Hematopoietic multipotent progenitor cell (in vitro differentiated cells): ENCODE data around the gene PEAK3. TPM values are rescaled to one million over a fixed set of nuclear protein-coding genes. Genes with fewer than 3 reads are reported as not detected.
A peak's percentile ranks its signal among the peaks of the same experiment; 100 is the strongest.

Experiments
- DNase-seq, 3 donors: peaks; one replicate each; pipeline ENCODE4 v3.0.0-alpha.2; 2011 to 2015; ENCODE audit warnings: low read depth in 2 of 3, low spot score in 2 of 3
- total RNA-seq: library from RNA; depleted of rRNA; stranded (reverse); fragments of >200 nt; gene quantifications from one replicate; pipeline ENCODE4 v1.2.3, GENCODE V29; 2012

Gene PEAK3
- total RNA-seq, 1 donor: under 0.01 TPM

DNA sequence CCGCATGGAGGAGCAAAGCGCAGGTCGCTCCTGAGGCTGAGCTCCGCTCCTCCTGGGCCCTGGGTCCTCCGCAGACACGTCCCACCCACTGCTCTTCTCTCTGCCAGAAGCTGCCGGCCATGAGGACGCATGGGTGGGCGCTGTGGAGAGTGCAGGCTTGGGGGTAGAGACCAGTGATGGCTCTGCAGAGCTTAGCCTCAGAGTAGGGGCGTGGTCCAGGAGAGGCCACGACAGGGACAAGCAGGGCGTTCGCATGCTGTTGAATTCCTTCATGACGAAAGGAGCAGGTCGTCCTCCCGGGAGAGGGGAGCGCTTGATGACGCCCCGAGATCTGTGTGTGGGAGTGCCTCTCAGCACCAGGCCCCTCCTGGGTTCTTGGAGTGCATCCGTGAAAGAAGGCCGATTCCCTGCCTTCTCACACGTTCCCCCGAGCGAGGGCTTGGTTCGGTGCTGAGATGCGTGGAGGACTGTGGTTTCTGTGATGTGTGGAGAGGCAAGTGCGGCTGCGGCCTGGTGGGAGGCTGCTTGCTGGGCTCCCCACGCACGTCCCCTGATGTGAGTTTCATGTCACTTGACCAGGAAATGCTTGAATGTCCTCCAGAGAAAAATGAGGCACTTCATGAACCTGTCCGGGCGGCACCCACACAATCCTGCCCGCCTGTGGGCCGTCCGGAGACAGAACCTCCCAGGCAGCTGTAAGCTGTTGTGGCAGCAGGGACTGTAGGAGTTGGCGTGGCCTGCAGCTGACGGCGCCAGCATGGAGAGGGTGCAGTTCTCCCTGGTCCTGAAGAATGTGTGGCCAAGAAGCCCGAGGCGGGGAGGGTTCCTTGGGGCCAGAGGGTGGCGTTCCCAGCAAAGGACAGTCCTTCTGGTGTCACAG lies 40.9 kb downstream of the PEAK3 start:
- no peak for DNase-seq

DNA sequence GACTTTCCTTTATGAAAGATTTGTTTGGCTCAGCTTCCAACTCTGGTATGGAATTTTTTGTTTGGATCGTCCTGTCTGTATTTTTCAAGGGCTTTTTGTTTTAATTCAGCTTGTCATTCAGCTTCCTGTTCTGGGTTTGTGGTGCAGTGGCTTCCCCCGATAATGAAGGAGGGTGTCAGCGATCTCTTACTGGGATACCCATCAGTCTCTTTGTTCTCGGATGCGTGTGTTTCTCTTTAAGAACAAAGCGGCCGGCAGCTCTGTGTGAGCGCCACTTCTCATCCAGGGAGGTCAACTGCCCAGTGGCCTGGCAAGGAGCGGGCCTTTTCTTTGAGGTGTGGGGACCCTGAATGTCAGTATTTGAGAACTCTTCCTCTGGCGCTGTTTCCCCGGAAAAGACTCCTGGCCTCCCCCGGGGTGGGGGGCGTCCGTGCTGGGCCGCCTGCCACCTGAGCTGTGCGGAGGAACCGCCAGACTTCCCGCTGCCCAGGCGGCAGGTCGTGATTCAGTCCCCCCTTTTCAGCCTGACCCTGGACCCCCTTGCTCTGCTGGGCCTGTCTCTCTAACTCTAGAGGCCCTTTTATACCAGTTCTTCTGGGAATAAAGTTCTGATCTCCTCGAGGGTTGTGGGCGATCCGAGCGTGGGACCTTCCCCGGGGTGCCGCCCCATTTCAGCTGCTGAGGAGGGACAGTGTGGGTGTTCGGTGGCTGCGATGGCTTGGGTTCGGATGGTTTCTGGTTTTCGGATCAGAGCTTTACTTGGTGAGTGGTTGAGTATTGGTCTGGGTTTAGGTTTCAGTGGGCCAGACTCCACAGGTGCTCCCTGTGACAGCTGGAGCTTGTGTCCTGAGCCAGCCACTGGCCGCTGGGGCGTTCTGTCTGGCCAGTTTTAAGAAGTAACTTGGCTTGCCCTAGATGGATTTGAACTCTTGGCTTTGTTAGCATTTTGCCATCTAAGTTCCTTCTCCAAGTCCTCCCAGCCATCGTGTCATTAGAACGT lies 41.9 kb downstream of the PEAK3 start:
- DNase-seq: peak in 2 of 3 donors; percentile 54 to 58

DNA sequence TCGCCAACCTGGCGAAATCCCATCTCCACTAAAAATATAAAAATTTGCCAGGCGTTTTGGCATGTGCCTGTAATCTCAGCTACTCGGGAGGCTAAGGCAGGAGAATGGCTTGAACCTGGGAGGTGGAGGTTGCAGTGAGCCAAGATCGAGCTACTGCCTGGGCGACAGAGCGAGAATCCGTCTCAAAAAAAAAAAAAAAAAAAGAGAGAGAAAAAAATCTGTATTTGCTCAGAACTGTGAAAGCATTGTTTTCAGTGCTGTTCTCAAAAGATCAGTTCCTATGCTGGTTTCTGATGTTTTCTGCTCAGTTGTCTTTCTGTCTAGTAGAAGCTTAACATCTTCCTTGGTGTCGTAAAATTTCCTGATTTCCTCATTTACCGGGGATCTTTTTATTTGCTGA lies 42.8 kb downstream of the PEAK3 start:
- DNase-seq: no peak

DNA sequence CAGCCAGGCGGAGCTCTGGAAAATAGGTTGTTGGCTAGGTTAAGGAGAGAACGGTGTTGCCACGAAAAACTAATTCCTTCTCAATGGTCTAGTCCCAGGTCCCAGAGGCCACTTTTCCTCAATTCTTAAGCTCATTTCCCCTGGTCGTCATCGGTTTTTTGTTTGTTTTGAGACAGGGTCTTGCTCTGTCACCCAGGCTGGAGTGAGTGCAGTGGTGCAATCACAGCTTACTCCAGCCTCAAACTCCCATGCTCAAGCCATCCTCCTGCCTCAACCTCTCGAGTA lies 44.2 kb downstream of the PEAK3 start:
- no peak for DNase-seq

DNA sequence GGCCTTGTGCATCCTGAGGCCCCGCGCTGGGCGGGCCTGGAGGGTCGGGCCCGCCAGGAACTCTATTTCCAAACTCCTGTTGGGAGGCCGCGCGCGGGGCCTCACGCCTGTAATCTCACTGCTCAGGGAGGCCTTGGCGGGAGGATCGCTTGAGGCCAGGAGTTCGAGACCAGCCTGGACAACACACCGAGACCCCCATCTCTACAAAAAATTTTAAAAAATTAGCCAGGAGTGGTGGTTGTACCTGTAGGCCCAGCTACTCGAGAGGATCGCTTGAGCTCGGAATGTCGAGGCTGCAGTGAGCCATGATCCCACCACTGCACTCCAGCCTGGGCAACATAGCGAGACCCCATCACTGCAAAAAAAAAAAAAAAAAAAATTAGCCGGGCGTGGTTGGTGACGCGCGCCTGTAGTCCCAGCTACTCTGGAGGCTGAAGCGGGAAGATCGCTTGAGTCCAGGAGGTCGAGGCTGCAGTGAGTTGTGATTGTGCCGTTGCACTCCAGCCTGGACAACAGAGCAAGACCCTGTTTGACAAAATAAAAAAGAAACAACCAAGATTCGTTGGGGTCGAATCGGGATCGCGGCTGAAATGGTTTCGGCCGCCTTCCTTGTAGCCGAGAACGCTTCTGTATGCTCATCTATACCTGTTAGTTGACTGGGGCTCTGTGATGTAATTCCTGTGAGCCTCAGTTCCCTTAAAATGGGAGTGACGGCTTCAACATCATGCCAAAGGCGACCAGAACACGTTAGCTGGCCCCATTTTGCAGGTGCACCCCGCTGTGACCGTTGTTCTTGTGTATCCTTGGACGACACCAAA lies 44.7 kb downstream of the PEAK3 start:
- DNase-seq: no peak

DNA sequence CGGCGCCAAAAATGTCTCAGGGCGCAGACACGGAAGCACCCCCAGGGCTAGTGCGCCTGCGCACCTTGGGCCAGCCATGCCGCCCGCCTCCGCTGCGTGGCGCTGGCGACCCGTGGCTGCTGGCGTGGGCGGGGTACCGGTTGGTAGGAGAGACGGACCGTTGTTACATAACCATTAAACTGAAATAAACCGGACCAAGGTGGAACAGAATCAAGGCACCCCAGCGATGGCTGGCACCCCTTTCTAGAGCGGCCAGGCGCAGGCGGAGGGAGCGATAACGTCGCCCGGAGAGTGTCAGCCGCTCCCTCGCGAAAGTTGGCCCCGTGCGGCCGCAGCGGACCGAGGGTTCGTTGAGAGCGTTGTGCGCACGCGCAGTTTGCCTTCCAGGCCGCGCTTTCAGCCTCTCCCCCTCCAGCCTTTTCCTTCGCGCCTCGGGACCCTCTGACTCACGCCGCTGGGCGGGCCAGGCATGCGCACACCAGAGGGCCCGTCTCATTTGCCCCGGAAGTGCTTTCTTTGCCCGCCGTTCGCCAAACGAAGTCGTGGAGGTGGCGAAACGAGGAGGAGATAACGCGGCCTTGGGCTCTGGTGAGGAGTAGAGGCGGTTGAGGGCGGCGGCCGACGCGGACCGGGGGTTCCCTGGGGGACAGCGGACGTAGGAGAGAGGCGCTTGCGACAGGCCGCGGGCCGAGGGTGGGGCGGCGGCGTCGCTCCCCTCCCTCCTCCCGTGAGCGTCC lies 45.5 kb downstream of the PEAK3 start, which contains the start of the genes PLEKHJ1 and SF3A2:
TSS of gene PLEKHJ1 (minus strand) at position 16 of the 737 bp plus-strand sequence. CDS start 81 bp downstream, outside the sequence.
TSS of gene SF3A2 (plus strand) at position 511 of the 737 bp plus-strand sequence. CDS start 6,595 bp downstream, outside the sequence.
- DNase-seq: peak; percentile 98 to 100 (median 99)

DNA sequence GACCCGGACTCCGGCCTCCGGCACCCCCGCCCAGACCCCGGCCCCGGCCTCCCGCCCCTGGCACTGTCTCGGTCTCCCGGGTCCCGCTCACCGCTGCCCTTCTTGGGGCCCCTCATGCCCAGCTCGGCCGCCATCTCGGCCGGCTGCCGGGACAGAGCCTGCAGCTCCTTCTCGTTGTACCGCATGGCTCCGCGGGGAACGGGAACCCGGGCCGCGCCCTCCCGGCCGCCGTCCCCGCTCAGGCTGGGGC lies 46.0 kb downstream of the PEAK3 start:
- DNase-seq: no peak

DNA sequence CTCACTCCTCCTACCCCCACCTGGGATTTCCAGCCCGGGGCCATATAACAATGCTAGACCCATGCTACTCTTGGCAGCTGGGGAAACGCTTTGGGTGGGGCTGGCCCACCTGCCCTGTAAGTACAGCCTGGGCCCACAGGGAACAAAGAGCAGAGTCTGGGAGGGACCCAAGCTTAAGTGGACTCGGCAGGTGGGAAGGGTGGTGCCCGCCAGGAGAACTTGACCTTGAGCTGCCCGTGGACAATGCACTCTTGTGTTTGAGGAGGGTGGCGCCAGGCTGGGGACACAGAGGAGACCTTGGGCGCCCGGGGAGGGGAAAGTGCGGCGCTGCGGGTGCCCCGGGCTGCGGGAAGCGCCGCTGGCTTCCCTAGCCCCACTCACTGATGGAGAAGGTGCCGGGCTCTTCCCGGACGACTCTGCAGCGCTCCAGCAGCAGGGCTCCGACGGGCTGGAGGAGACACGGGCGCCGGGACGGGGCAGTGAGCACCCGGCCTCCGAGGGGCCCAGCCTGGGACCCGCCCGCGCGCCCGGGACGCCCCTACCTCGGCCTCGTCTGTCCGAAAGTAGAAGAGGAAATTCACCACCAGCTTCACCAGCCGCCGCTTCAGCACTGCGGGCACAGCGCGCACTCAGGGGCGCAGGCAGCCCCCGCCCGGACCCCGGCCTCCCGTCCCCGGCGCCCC lies 46.5 kb downstream of the PEAK3 start:
- DNase-seq: no peak

DNA sequence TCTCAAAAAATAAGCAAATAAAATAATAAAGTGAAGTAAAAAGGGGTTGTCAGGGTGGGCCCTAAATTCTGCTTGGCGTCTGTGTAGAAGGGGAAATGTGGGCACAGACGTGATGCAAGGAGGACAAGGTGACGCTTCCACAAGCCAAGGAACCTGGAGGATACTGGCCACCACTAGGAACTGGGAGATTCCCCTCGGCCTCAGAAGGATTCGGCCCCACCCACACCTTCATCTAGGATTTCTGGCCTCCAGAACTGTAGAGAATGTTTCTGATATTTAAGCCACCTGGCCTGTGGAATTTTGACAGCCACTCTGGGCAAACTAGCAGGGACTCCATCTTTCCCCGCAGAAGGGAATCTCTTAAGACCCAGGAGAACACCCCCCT lies 47.0 kb downstream of the PEAK3 start:
- no peak for DNase-seq

GRCh38 chr19:2233601-2234280 lies 48.2 kb downstream of the PEAK3 start:
- DNase-seq: no peak

DNA sequence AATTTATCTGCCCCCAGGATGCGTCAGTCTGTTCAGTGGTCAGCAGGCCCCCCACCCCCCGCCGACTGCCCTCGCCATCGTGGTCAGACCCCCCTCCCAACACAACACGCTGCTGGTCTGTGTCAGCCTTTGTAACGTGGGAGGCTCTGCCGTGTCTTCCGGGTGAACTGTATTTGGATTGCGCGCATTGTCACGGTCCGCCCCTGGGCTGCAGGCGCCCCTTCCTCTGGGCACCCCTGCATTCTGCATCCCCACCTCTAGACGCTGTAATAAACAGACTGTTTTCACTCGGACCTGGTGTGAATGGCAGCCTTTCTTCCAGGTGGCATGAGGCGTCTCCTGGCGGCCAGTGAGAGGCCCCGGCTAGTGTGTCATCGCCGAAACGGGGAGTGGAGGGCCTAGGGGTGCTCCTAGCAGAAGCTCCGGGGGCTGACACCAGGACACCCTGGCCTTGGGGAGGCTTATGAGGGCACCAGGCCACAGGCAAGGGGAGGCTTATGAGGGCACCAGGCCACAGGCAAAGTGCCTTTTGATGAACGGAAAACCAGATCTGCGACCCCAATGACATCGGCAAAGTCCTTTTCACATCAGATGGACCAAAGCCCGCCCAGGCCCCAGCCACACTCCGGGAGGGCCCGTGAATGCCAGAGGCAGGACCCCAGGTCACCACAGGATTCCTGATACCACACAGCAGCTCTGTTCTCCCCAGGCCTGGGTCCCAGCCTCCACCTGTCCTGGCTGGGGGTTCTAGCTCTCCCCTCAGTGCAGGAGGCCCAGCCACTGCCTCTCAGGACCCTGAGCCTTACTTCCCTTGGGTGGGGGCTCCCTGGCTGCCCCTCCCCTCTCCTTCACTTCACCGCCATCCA lies 49.5 kb downstream of the PEAK3 start:
- no peak for DNase-seq

DNA sequence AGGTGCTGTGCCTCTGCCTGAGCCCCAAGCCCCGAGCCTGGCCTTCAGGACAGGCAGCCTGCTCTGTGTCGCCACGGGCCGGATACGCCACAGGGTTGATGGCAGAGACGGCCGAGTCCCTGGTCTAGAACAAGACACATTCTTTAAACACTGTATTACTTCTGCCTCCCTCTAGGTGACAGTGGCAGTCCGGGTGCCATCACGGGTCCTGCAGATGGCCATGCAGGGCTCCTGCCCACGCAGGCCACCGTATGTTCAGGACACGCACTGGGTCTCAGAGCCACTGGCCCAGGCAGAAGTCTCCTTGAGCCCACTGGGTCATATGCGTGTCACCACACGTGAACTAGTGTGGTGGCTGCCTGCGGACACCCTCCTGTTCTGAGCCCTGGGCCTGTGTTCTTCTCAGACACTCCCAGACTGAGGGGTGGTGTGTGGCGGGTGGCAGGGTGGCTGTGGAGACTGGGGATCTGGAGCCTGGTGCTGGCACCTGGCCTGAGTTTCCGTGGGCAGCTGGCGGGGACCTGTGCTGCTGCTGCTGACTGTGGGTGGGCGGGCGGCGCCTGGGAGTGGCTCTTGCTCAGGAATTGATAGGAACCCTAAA lies 50.3 kb downstream of the PEAK3 start:
- no peak for DNase-seq

DNA sequence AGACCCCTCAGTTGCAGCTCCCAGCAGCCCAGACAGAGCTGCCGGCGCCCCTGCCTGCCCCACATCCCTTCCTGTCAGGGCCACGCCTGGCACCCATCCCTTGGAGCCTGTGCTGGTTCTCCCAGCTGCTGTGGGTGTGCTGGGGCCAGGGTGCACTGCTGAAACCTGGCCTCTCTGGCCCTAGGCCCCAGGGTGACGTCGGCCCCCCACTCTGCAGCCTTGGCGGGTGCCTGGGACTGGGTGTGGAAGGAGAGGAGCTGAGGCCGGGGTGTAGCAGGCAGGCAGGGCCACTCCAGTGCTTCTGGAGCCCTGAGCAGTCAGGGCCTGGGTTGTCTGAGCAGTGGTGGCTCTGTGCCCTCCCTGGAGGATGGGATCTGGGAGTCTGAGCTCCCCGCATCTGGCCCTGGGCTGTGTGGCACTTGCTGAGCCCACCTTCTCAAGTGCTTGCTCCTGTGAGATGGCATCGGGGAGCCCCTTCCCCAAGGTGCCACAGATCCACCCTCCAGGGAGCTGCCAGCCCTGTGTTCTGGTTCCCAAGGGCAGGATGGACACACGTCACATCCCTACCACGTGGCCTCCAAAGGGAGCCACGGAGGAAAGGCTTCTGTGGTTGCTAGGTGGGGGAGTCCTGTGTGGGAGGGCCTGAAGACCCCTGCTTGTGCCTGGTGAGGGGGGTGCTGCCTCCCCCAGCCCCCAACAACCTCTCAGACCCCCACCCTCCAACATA lies 51.0 kb downstream of the PEAK3 start:
- no peak for DNase-seq

DNA sequence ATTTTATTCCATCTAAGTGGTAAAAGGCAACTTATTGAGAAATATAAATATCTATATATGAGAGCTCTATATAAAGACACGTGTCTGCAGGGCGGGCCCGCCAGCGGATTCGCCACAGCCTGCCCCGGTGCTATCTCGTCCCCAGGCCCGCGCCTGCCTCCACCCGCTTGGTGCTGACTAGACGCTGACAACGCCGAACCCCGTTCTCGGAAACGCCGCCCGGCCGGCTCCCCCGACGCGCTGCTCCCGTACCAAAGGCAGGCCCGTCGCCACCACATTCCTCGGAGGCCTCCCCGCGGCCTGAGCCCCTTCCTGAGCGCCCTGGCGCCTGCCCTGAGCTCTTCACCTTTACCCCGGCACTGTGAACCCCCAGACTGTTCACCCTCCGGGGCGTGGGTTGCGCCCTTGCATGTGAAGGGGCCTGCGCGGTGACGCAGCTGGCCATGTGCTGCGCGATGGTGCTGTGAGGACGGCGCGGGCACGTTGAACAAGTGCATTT lies 51.9 kb downstream of the PEAK3 start:
- DNase-seq: no peak

DNA sequence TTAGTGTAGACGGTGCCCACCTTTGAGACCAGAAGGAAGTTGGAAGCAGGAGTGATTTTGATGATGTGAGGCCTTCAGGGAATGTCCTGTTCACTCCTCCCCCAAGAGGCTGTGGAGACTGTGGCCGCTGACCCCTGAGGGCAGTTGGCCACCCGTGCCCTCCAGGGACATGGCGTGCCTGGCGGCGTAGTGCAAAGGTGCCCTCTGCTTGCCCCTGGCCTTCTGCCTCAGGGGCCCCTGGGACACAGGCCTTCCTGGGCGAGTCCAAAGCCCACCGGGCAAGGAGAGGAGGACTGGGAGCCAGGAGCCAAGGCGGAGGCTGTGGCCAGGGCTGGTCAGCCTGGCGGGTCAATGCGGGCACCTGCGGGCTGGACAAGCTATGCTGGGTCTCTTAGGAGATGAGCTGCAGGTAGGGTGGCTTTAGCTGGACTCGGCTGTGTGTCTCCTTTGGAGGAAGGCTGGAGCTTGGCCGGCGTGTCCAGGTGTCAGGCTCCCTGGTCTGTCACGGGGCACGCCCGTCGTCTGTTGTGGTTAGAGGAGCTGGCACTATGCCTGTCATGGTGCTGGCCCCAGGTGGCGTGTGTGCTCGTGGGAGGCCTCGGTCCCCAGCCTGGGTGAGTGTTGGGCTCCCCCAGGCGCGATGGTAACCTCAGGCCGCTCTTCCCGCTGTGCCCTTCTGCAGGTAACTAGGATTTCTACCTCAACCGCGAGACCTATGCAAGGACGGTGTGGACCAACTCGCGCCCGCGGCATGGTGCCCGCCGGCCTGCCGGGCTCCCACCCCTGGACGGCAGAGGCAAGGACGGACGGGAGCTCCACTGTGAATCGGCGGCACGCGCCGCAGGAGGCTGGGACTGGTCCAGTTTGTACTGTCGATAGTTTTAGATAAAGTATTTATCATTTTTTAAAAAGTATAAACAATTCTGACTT lies 52.6 kb downstream of the PEAK3 start:
- no peak for DNase-seq
